HepG2 (cell line): ENCODE data around the gene KCNJ14. TPM values are rescaled to one million over a fixed set of nuclear protein-coding genes. Genes with fewer than 3 reads are reported as not detected.

ENCODE experiments used
- E2F1 ChIP-seq: sonication (generic); formaldehyde crosslinking; IDR thresholded peaks from 2 replicates; pipeline ENCODE4 v1.5.0; 2020; ENCODE audit warnings: missing genetic modification reagents
- KMT2B ChIP-seq: IDR thresholded peaks from 2 replicates; pipeline ENCODE4 v1.6.1; 2016; ENCODE audit warnings: missing genetic modification reagents, missing compliant biosample characterization
- TRAFD1 ChIP-seq: sonication (generic); formaldehyde crosslinking; IDR thresholded peaks from 2 replicates; pipeline ENCODE4 v1.5.1; 2020; ENCODE audit warnings: missing genetic modification reagents, mild to moderate bottlenecking, borderline replicate concordance
- ZNF337 ChIP-seq: sonication (generic); formaldehyde crosslinking; IDR thresholded peaks from 2 replicates; pipeline ENCODE4 v1.5.1; 2020; ENCODE audit warnings: missing genetic modification reagents, low read depth, mild to moderate bottlenecking, borderline replicate concordance
- ZNF383 ChIP-seq: sonication (generic); formaldehyde crosslinking; IDR thresholded peaks from 2 replicates; pipeline ENCODE4 v1.4.0; 2020; ENCODE audit warnings: missing genetic modification reagents, mild to moderate bottlenecking, borderline replicate concordance
- ZNF512B ChIP-seq: sonication (generic); formaldehyde crosslinking; IDR thresholded peaks from 2 replicates; pipeline ENCODE4 v1.5.1; 2020; ENCODE audit warnings: missing genetic modification reagents, mild to moderate bottlenecking, borderline replicate concordance
- ZNF660 ChIP-seq: sonication (generic); formaldehyde crosslinking; IDR thresholded peaks from 2 replicates; pipeline ENCODE4 v1.5.1; 2020; ENCODE audit warnings: mild to moderate bottlenecking, low read depth, missing genetic modification reagents, borderline replicate concordance
- ZNF800 ChIP-seq: sonication (generic); formaldehyde crosslinking; IDR thresholded peaks from 2 replicates; pipeline ENCODE4 v1.4.0; 2020; ENCODE audit warnings: missing genetic modification reagents
- ZSCAN22 ChIP-seq: sonication (generic); formaldehyde crosslinking; IDR thresholded peaks from 2 replicates; pipeline ENCODE4 v1.4.0; 2020; ENCODE audit warnings: mild to moderate bottlenecking, missing genetic modification reagents
- ZSCAN29 ChIP-seq: sonication (generic); formaldehyde crosslinking; conservative IDR thresholded peaks from 2 replicates; pipeline ENCODE4 v1.4.0; 2020; ENCODE audit warnings: mild to moderate bottlenecking, missing genetic modification reagents
- polyA plus RNA-seq, 8 experiments: library from polyadenylated mRNA; depleted of rRNA in 3 of 8; stranded (reverse) in 7 of 8; unstranded in 1 of 8; fragments of >200 nt; fragmentation: Illumina TruSeq in 4 of 8; extraction: Trizol in 4 of 8; gene quantifications; 2 replicates each; pipeline versions ENCODE4 v1.2.1 to v1.2.3, GENCODE V29; 2011 to 2016; ENCODE audit warnings: low read depth in 4 of 8, missing spikeins in 1 of 8, mixed read lengths in 1 of 8; ENCODE audit not compliant: insufficient read depth in 1 of 8
- total RNA-seq, 5 experiments: library from RNA; depleted of rRNA; stranded (reverse); fragments of >200 nt; fragmentation: Illumina TruSeq; extraction: Trizol; gene quantifications; 2 replicates each; pipeline ENCODE4 v1.2.3, GENCODE V29; 2016; ENCODE audit warnings: low read depth in 1 of 5
- TF ChIP-seq, protein P1 (sequence below): IDR thresholded peaks from 2 replicates; pipeline ENCODE4 v1.6.1; 2016; ENCODE audit warnings: low read depth, missing genetic modification reagents, missing compliant biosample characterization

Gene KCNJ14
- total and polyA plus RNA-seq, 2 of the 13 experiments (the other 11 are each of a cell fraction or from before 2014, with no cell fraction given), result 0.20 to 0.51 TPM

- TF ChIP-seq, protein P1, sequence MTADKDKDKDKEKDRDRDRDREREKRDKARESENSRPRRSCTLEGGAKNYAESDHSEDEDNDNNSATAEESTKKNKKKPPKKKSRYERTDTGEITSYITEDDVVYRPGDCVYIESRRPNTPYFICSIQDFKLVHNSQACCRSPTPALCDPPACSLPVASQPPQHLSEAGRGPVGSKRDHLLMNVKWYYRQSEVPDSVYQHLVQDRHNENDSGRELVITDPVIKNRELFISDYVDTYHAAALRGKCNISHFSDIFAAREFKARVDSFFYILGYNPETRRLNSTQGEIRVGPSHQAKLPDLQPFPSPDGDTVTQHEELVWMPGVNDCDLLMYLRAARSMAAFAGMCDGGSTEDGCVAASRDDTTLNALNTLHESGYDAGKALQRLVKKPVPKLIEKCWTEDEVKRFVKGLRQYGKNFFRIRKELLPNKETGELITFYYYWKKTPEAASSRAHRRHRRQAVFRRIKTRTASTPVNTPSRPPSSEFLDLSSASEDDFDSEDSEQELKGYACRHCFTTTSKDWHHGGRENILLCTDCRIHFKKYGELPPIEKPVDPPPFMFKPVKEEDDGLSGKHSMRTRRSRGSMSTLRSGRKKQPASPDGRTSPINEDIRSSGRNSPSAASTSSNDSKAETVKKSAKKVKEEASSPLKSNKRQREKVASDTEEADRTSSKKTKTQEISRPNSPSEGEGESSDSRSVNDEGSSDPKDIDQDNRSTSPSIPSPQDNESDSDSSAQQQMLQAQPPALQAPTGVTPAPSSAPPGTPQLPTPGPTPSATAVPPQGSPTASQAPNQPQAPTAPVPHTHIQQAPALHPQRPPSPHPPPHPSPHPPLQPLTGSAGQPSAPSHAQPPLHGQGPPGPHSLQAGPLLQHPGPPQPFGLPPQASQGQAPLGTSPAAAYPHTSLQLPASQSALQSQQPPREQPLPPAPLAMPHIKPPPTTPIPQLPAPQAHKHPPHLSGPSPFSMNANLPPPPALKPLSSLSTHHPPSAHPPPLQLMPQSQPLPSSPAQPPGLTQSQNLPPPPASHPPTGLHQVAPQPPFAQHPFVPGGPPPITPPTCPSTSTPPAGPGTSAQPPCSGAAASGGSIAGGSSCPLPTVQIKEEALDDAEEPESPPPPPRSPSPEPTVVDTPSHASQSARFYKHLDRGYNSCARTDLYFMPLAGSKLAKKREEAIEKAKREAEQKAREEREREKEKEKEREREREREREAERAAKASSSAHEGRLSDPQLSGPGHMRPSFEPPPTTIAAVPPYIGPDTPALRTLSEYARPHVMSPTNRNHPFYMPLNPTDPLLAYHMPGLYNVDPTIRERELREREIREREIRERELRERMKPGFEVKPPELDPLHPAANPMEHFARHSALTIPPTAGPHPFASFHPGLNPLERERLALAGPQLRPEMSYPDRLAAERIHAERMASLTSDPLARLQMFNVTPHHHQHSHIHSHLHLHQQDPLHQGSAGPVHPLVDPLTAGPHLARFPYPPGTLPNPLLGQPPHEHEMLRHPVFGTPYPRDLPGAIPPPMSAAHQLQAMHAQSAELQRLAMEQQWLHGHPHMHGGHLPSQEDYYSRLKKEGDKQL (CRISPR knock-in tag), result no peak
- TF ChIP-seq ZNF800 (CRISPR knock-in tag) (no peak), ZSCAN29 (0 out of 2 replicates have a peak, but pooled peaks have one; percentile 64), ZNF660 (CRISPR knock-in tag) (no peak), ZNF512B (no peak), ZSCAN22 (CRISPR knock-in tag) (no peak), ZNF337 (CRISPR knock-in tag) (no peak), ZNF383 (no peak), TRAFD1 (CRISPR knock-in tag) (peak; percentile 92; the same call in 1 of the 2 replicates), E2F1 (no peak), KMT2B (CRISPR knock-in tag) (peak; percentile 66; the same call in 1 of the 2 replicates)
These were observed 9.5 kb upstream of the KCNJ14 start, which contains the start of gene GRWD1 (continued) for GRCh38 chr19:48445606-48446481.
